ENCODE measurements around the gene MICOS13.

MICOS13 gene

GRCh38 chr19:5667751-5668271 is 12.5 kb downstream of the MICOS13 start:
- peaks cover 4 to 84% (median 73%) of the 10 kb centered on the region in 5 donors for H3K36me3 ChIP-seq (ENCODE audit: control insufficient read depth in 5 of 5, insufficient read depth in 5 of 5, low read length in 5 of 5)
- no peak overlapping the region for H3K9ac ChIP-seq (ENCODE audit: low read length in 5 of 5)
- H3K9me3 ChIP-seq (ENCODE audit: control insufficient read depth in 5 of 5, low read length in 5 of 5) = no peaks in the 10 kb centered on the region
- H3K4me3 ChIP-seq (ENCODE audit: low read depth in 1 of 5, low read length in 5 of 5) = no peak overlapping the region
- H3K27ac ChIP-seq (ENCODE audit: low read depth, low read length) = no peak overlapping the region
- H3K4me1 ChIP-seq (ENCODE audit: control insufficient read depth in 5 of 5, insufficient read depth in 5 of 5, low read length in 5 of 5) = no peaks in the 10 kb centered on the region
- no peaks in the 10 kb centered on the region for H3K27me3 ChIP-seq (ENCODE audit: control insufficient read depth in 5 of 5, insufficient read depth in 4 of 5, low read length in 5 of 5)

- H3K9ac ChIP-seq (ENCODE audit: low read length in 5 of 5) = no peak overlapping the region
- H3K27ac ChIP-seq (ENCODE audit: low read depth, low read length) = no peak overlapping the region
- peaks cover 4 to 89% (median 78%) of the 10 kb centered on the region in 5 donors for H3K36me3 ChIP-seq (ENCODE audit: control insufficient read depth in 5 of 5, insufficient read depth in 5 of 5, low read length in 5 of 5)
- no peaks in the 10 kb centered on the region for H3K9me3 ChIP-seq (ENCODE audit: control insufficient read depth in 5 of 5, low read length in 5 of 5)
- no peak overlapping the region for H3K4me3 ChIP-seq (ENCODE audit: low read depth in 1 of 5, low read length in 5 of 5)
- H3K4me1 ChIP-seq (ENCODE audit: control insufficient read depth in 5 of 5, insufficient read depth in 5 of 5, low read length in 5 of 5) = no peaks in the 10 kb centered on the region
- H3K27me3 ChIP-seq (ENCODE audit: control insufficient read depth in 5 of 5, insufficient read depth in 4 of 5, low read length in 5 of 5) = no peaks in the 10 kb centered on the region
These were observed 13.2 kb downstream of the MICOS13 start for GRCh38 chr19:5666921-5667610.

GRCh38 chr19:5665781-5666513 is 14.4 kb downstream of the MICOS13 start:
- H3K4me3 ChIP-seq (ENCODE audit: low read depth in 1 of 5, low read length in 5 of 5) = no peak overlapping the region
- H3K9ac ChIP-seq (ENCODE audit: low read length in 5 of 5) = no peak overlapping the region
- no peak overlapping the region for H3K27ac ChIP-seq (ENCODE audit: low read depth, low read length)
- no peaks in the 10 kb centered on the region for H3K9me3 ChIP-seq (ENCODE audit: control insufficient read depth in 5 of 5, low read length in 5 of 5)
- H3K36me3 ChIP-seq (ENCODE audit: control insufficient read depth in 5 of 5, insufficient read depth in 5 of 5, low read length in 5 of 5) = peaks cover 4 to 90% (median 84%) of the 10 kb centered on the region in 5 donors
- no peaks in the 10 kb centered on the region for H3K4me1 ChIP-seq (ENCODE audit: control insufficient read depth in 5 of 5, insufficient read depth in 5 of 5, low read length in 5 of 5)
- H3K27me3 ChIP-seq (ENCODE audit: control insufficient read depth in 5 of 5, insufficient read depth in 4 of 5, low read length in 5 of 5) = no peaks in the 10 kb centered on the region

- Histone ChIP-seq H3K27ac (ENCODE audit: low read depth, low read length) (no peak overlapping the region), H3K36me3 (ENCODE audit: control insufficient read depth in 5 of 5, insufficient read depth in 5 of 5, low read length in 5 of 5) (peaks cover 4 to 97% (median 89%) of the 10 kb centered on the region in 5 donors)
These were observed 15.8 kb downstream of the MICOS13 start for GRCh38 chr19:5664515-5664914.

GRCh38 chr19:5663904-5664303 is 16.4 kb downstream of the MICOS13 start:
- no peak overlapping the region for H3K4me3 ChIP-seq (ENCODE audit: low read depth in 1 of 5, low read length in 5 of 5)
- H3K9me3 ChIP-seq (ENCODE audit: control insufficient read depth in 5 of 5, low read length in 5 of 5) = no peaks in the 10 kb centered on the region
- H3K27ac ChIP-seq (ENCODE audit: low read depth, low read length) = no peak overlapping the region
- H3K4me1 ChIP-seq (ENCODE audit: control insufficient read depth in 5 of 5, insufficient read depth in 5 of 5, low read length in 5 of 5) = no peaks in the 10 kb centered on the region
- H3K36me3 ChIP-seq (ENCODE audit: control insufficient read depth in 5 of 5, insufficient read depth in 5 of 5, low read length in 5 of 5) = peaks cover 4 to 97% (median 86%) of the 10 kb centered on the region in 5 donors
- no peaks in the 10 kb centered on the region for H3K27me3 ChIP-seq (ENCODE audit: control insufficient read depth in 5 of 5, insufficient read depth in 4 of 5, low read length in 5 of 5)
- H3K9ac ChIP-seq (ENCODE audit: low read length in 5 of 5) = no peak overlapping the region

More at GRCh38 chr19:5664515-5664914, 15.8 kb downstream of the MICOS13 start:
- H3K4me1 ChIP-seq (ENCODE audit: control insufficient read depth in 5 of 5, insufficient read depth in 5 of 5, low read length in 5 of 5) = no peaks in the 10 kb centered on the region
- no peak overlapping the region for H3K4me3 ChIP-seq (ENCODE audit: low read depth in 1 of 5, low read length in 5 of 5)
- H3K27me3 ChIP-seq (ENCODE audit: control insufficient read depth in 5 of 5, insufficient read depth in 4 of 5, low read length in 5 of 5) = no peaks in the 10 kb centered on the region
- no peaks in the 10 kb centered on the region for H3K9me3 ChIP-seq (ENCODE audit: control insufficient read depth in 5 of 5, low read length in 5 of 5)
- H3K9ac ChIP-seq (ENCODE audit: low read length in 5 of 5) = no peak overlapping the region

- Histone ChIP-seq H3K27ac (ENCODE audit: low read depth, low read length) (no peak overlapping the region), H3K36me3 (ENCODE audit: control insufficient read depth in 5 of 5, insufficient read depth in 5 of 5, low read length in 5 of 5) (peaks cover 6 to 97% (median 87%) of the 10 kb centered on the region in 5 donors), H3K4me3 (ENCODE audit: low read depth in 1 of 5, low read length in 5 of 5) (no peak overlapping the region), H3K9me3 (ENCODE audit: control insufficient read depth in 5 of 5, low read length in 5 of 5) (no peaks in the 10 kb centered on the region), H3K9ac (ENCODE audit: low read length in 5 of 5) (no peak overlapping the region), H3K27me3 (ENCODE audit: control insufficient read depth in 5 of 5, insufficient read depth in 4 of 5, low read length in 5 of 5) (no peaks in the 10 kb centered on the region), H3K4me1 (ENCODE audit: control insufficient read depth in 5 of 5, insufficient read depth in 5 of 5, low read length in 5 of 5) (no peaks in the 10 kb centered on the region)
These were observed 18.8 kb downstream of the MICOS13 start for GRCh38 chr19:5661483-5661882.

GRCh38 chr19:5655412-5655811 is 24.9 kb downstream of the MICOS13 start:
- H3K27ac ChIP-seq (ENCODE audit: low read depth, low read length) = no peak overlapping the region
- H3K9me3 ChIP-seq (ENCODE audit: control insufficient read depth in 5 of 5, low read length in 5 of 5) = no peaks in the 10 kb centered on the region
- peaks cover 9 to 93% (median 84%) of the 10 kb centered on the region in 5 donors for H3K36me3 ChIP-seq (ENCODE audit: control insufficient read depth in 5 of 5, insufficient read depth in 5 of 5, low read length in 5 of 5)
- no peak overlapping the region for H3K9ac ChIP-seq (ENCODE audit: low read length in 5 of 5)
- H3K4me3 ChIP-seq (ENCODE audit: low read depth in 1 of 5, low read length in 5 of 5) = no peak overlapping the region
- H3K27me3 ChIP-seq (ENCODE audit: control insufficient read depth in 5 of 5, insufficient read depth in 4 of 5, low read length in 5 of 5) = no peaks in the 10 kb centered on the region
- peaks cover 0 to 8% (median 4%) of the 10 kb centered on the region in 5 donors for H3K4me1 ChIP-seq (ENCODE audit: control insufficient read depth in 5 of 5, insufficient read depth in 5 of 5, low read length in 5 of 5)

- Histone ChIP-seq H3K4me3 (ENCODE audit: low read depth in 1 of 5, low read length in 5 of 5) (no peak overlapping the region), H3K36me3 (ENCODE audit: control insufficient read depth in 5 of 5, insufficient read depth in 5 of 5, low read length in 5 of 5) (peaks cover 12 to 93% (median 83%) of the 10 kb centered on the region in 5 donors), H3K9me3 (ENCODE audit: control insufficient read depth in 5 of 5, low read length in 5 of 5) (no peaks in the 10 kb centered on the region), H3K27me3 (ENCODE audit: control insufficient read depth in 5 of 5, insufficient read depth in 4 of 5, low read length in 5 of 5) (no peaks in the 10 kb centered on the region), H3K4me1 (ENCODE audit: control insufficient read depth in 5 of 5, insufficient read depth in 5 of 5, low read length in 5 of 5) (peaks cover 0 to 8% (median 4%) of the 10 kb centered on the region in 5 donors), H3K27ac (ENCODE audit: low read depth, low read length) (no peak overlapping the region), H3K9ac (ENCODE audit: low read length in 5 of 5) (no peak overlapping the region)
These were observed 25.4 kb downstream of the MICOS13 start for GRCh38 chr19:5654931-5655330.

- Histone ChIP-seq H3K4me3 (ENCODE audit: low read depth in 1 of 5, low read length in 5 of 5) (no peak overlapping the region), H3K27ac (ENCODE audit: low read depth, low read length) (no peak overlapping the region), H3K9me3 (ENCODE audit: control insufficient read depth in 5 of 5, low read length in 5 of 5) (no peaks in the 10 kb centered on the region), H3K36me3 (ENCODE audit: control insufficient read depth in 5 of 5, insufficient read depth in 5 of 5, low read length in 5 of 5) (peaks cover 23 to 86% (median 80%) of the 10 kb centered on the region in 5 donors), H3K9ac (ENCODE audit: low read length in 5 of 5) (no peak overlapping the region), H3K27me3 (ENCODE audit: control insufficient read depth in 5 of 5, insufficient read depth in 4 of 5, low read length in 5 of 5) (no peaks in the 10 kb centered on the region), H3K4me1 (ENCODE audit: control insufficient read depth in 5 of 5, insufficient read depth in 5 of 5, low read length in 5 of 5) (peaks cover 0 to 8% (median 4%) of the 10 kb centered on the region in 5 donors)
These were observed 28.1 kb downstream of the MICOS13 start for GRCh38 chr19:5652261-5652660.

GRCh38 chr19:5651361-5651760 is 29.0 kb downstream of the MICOS13 start:
- H3K9me3 ChIP-seq (ENCODE audit: control insufficient read depth in 5 of 5, low read length in 5 of 5) = no peaks in the 10 kb centered on the region
- H3K4me1 ChIP-seq (ENCODE audit: control insufficient read depth in 5 of 5, insufficient read depth in 5 of 5, low read length in 5 of 5) = peaks cover 0 to 8% (median 4%) of the 10 kb centered on the region in 5 donors
- H3K27me3 ChIP-seq (ENCODE audit: control insufficient read depth in 5 of 5, insufficient read depth in 4 of 5, low read length in 5 of 5) = no peaks in the 10 kb centered on the region
- H3K4me3 ChIP-seq (ENCODE audit: low read depth in 1 of 5, low read length in 5 of 5) = no peak overlapping the region
- no peak overlapping the region for H3K27ac ChIP-seq (ENCODE audit: low read depth, low read length)
- H3K9ac ChIP-seq (ENCODE audit: low read length in 5 of 5) = no peak overlapping the region
- H3K36me3 ChIP-seq (ENCODE audit: control insufficient read depth in 5 of 5, insufficient read depth in 5 of 5, low read length in 5 of 5) = peaks cover 21 to 88% (median 83%) of the 10 kb centered on the region in 5 donors
